Measurements from ENCODE around the gene USP25.

USP25 gene

GRCh38 chr21:15874615-15875014, 144.8 kb downstream of the USP25 start:
- no peak for DNase-seq

- DNase-seq: no peak
Measured at GRCh38 chr21:15875286-15875685, 145.5 kb downstream of the USP25 start.

GRCh38 chr21:15893902-15894301, 164.1 kb downstream of the USP25 start:
- DNase-seq: no peak

- DNase-seq: peak in 2 of 3 experiments; percentile 16 to 25
Measured at GRCh38 chr21:15894596-15894995, 164.8 kb downstream of the USP25 start.

GRCh38 chr21:15895142-15896106, 165.6 kb downstream of the USP25 start:
- no peak for DNase-seq

GRCh38 chr21:15896501-15896900, 166.7 kb downstream of the USP25 start:
- DNase-seq: no peak

- DNase-seq: no peak
Measured at GRCh38 chr21:15904389-15904788, 174.6 kb downstream of the USP25 start.

- no peak for DNase-seq
Measured at GRCh38 chr21:15908187-15908586, 178.4 kb downstream of the USP25 start.

GRCh38 chr21:15928196-15928595, 198.4 kb downstream of the USP25 start:
- no peak for DNase-seq

GRCh38 chr21:15928686-15929425, 199.1 kb downstream of the USP25 start:
- DNase-seq: no peak

GRCh38 chr21:15929536-15929935, 199.8 kb downstream of the USP25 start:
- no peak for DNase-seq
